Measurements from ENCODE around the gene ZNF320.
A peak's percentile ranks its signal among the peaks of the same experiment; 100 is the strongest.
"Not testable (repeated sequence)": the region's sequence is repeated elsewhere in the genome, so short reads cannot be mapped to it uniquely, and the experiment has no call there.

Gene ZNF320

DNA sequence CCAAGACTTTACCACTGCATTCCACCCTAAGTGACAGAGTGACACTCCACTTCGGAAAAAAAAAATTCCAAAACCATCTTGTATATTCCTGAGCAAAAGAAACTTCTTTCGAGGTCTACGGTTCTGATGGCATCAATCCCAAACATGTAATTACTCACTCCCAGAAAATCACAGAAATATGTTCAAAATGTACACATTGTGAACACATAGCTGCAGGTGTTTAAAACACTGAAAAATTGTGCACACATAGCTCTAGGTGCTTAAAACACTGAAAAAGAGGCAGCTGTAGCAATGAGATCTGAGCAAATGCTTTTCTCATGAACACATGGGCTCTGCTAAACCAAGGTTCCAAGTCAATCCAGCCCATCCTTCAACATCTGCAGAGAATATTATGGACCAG lies 26.0 kb downstream of the ZNF320 start:
- TF ChIP-seq, protein P1, sequence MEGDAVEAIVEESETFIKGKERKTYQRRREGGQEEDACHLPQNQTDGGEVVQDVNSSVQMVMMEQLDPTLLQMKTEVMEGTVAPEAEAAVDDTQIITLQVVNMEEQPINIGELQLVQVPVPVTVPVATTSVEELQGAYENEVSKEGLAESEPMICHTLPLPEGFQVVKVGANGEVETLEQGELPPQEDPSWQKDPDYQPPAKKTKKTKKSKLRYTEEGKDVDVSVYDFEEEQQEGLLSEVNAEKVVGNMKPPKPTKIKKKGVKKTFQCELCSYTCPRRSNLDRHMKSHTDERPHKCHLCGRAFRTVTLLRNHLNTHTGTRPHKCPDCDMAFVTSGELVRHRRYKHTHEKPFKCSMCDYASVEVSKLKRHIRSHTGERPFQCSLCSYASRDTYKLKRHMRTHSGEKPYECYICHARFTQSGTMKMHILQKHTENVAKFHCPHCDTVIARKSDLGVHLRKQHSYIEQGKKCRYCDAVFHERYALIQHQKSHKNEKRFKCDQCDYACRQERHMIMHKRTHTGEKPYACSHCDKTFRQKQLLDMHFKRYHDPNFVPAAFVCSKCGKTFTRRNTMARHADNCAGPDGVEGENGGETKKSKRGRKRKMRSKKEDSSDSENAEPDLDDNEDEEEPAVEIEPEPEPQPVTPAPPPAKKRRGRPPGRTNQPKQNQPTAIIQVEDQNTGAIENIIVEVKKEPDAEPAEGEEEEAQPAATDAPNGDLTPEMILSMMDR (conservative IDR thresholded peaks at IDR 0.05; ENCODE audit: low read depth, low read length), result no peak
- no peak overlapping the region for H3K4me3 ChIP-seq (ENCODE audit: low read length)
- no peak for DNase-seq (ENCODE audit: low read depth)

DNA sequence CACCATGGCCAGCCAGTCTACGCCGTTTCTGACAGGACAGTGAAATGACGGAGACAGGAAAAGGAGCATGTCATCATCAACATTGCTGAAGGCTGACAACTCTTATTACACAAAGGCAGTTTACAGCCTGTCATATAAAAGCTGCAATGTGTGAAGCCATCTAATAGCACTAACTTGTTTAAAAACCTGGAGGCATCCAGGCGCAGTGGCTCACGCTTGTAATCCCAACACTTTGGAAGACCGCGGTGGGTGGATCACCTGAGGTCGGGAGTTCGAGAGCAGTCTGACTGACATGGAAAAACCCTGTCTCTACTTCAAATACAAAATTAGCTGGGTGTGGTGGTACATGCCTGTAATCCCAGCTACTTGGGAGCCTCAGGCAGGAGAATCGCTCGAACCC lies 29.4 kb downstream of the ZNF320 start:
- not testable (repeated sequence) for H3K4me3 ChIP-seq (ENCODE audit: low read length); DNase-seq (ENCODE audit: low read depth)

DNA sequence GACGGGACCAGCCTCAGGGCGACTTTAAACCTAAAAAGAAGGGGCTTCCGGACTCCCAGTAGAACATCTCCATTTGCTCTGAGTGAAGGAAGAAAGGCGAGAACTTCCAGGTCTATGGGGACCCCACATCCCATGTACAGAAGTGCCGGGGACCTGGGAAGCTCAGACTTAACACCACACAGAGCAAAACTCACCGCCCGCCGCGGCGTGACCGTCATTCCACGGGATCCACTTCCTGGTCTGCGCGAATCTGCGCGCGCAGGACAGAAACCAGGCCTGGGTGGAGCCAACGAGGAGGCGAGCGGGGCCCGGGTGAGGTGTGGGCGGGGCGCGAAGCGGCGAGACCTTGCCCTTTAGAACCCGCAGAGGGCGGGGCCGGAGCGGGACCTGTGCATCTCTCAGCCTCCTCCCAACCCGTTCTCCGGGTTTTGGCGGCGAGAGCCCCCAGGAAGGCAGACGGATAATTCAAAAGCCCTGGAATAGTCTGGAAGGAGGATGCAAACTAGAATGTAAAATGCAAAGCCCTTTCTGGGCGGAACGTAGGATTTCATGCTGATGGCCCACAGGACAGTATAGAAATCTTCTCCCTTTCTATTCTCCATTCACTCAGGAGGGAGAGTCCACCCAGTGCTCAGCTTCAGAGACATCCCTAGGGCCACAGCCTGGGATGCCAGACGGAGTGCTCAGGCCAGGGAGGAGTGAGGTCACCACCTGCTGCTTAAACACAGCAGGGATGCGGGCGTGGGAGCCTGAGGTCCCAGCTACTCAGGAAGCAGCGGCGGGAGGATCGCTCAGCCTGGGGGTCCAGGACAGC lies 39.9 kb downstream of the ZNF320 start, which contains the start of gene ZNF468:
ZNF468 (minus strand) TSS at position 242 of the 814 bp plus-strand sequence. CDS start 3,347 bp downstream, outside the sequence.
- not testable (repeated sequence) for DNase-seq (ENCODE audit: low read depth)
- peak within 1 kb of the TSS; percentile 74 for H3K4me3 ChIP-seq (ENCODE audit: low read length)

DNA sequence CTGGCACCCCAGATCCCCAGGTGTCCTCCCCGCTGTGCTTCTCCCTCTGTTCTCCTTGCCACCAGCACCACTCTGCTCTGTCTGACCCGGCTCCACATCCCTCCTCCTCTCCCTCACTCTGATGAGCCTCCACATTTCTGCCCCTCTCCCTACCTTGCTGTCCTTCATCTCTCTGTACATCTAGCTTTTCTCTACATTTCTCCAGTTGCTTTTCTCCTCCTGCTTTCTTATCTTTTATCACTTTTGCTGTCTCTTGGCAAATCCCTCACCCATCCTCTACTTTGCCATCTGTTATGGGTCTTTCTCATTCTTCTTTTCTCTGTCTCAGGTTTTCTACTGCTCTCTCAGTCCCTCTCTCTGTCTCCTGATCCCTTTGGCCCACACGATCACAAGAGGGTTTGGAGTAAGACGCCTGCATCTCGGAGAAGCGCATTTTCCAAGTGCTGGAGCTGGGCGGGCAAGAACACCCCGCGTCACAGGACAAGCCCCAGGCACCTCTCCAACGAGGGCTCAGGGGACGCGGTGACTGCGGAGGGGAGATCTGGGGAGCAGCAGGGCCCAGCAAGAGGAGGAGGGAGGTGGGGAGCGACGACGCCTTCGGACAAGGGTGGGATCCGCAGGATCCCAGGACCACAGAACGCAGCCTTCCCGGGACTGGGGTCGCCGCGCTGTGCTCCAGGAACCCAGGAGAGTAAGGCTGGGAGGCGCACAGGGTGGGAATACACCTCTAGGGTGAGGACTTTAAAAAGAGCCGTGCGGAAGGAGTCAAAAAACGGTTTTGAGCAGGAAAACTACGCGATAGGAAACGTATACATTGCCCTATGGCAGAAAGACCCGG lies 40.7 kb downstream of the ZNF320 start:
- DNase-seq (ENCODE audit: low read depth), result not testable (repeated sequence)
- peak overlapping the region; percentile 74 for H3K4me3 ChIP-seq (ENCODE audit: low read length)
